NOMO-1 (cell line): ENCODE results near the gene MAPK8IP1.

Experiments used
- DNase-seq, 2 experiments: peaks; one replicate each; lab custom pipeline; 2025; ENCODE audit not compliant: unreplicated experiment in 2 of 2; lab: John Stamatoyannopoulos, UW

The MAPK8IP1 gene

GRCh38 chr11:45859661-45860140, 25.8 kb upstream of the MAPK8IP1 start:
- no peak for DNase-seq

DNA sequence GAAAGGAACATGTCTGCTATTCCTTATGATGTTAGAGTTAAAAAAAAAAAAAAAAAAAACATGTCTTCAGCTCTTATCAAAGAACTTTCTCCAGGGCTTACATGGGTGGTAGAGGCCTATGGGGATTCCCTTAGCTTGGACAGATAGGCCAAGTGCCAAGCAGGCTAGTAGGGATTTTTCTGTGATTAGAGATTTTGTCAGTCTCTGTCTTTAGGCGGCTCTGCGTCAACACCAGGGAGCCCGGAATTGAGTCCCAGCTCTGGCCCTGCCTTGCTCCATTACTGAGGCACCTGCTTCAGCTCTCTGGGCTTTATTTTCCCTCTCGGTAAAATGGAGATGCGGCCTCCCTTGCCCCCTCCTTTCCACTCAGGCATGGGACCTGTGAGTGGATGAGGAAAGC, 25.1 kb upstream of the MAPK8IP1 start:
- no peak for DNase-seq

- no peak for DNase-seq
Measured at GRCh38 chr11:45860764-45861510, 24.5 kb upstream of the MAPK8IP1 start.

- DNase-seq = no peak
Measured at GRCh38 chr11:45864041-45864440, 21.4 kb upstream of the MAPK8IP1 start.

GRCh38 chr11:45869551-45869950, 15.9 kb upstream of the MAPK8IP1 start:
- no peak for DNase-seq

- no peak for DNase-seq
Measured at GRCh38 chr11:45870706-45871105, 14.7 kb upstream of the MAPK8IP1 start.

- no peak for DNase-seq
Measured at GRCh38 chr11:45871638-45872037, 13.8 kb upstream of the MAPK8IP1 start.

GRCh38 chr11:45872651-45873356, 12.6 kb upstream of the MAPK8IP1 start:
- DNase-seq = peak in 1 of 2 experiments; percentile 26

DNA sequence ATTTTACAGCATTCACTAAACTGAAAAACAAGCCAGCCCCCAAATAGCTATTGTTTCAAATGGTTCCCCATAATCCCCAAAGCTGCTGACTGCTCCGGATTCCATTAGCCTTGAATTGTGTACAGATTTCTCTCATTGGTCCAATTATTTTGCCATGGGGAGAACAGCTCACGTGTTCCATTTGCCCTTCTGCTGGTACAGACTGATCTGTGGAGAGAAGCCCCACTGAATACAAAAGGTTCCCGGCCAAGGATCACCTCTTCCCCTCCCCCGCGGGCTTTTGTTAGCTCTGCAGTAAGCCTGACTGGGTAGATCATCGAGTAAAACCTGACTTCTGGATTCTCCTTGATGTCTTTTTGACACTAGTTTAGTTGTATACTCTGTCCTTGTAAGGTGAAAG, 9.1 kb upstream of the MAPK8IP1 start:
- no peak for DNase-seq

DNA sequence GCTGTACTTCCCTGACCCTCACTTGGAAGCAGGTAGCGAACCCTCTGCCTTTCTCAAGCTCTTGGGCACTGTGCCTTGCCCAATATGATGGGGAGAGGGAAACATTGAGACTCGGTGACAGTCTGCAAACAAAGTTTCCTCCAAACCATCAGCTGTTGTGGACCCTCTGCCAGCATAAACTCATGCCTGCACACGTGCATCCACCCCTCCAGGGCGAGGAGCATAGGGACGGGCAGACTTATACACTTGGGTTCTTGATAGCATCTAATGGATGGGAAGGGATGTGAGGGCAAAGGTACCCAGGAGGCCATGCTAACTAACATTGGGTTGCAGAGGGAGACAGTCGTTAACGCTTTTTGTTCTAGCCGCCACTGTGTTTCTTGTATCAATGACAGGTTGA, 8.2 kb upstream of the MAPK8IP1 start:
- no peak for DNase-seq

- no peak for DNase-seq
Measured at GRCh38 chr11:45877845-45878244, 7.6 kb upstream of the MAPK8IP1 start.

DNA sequence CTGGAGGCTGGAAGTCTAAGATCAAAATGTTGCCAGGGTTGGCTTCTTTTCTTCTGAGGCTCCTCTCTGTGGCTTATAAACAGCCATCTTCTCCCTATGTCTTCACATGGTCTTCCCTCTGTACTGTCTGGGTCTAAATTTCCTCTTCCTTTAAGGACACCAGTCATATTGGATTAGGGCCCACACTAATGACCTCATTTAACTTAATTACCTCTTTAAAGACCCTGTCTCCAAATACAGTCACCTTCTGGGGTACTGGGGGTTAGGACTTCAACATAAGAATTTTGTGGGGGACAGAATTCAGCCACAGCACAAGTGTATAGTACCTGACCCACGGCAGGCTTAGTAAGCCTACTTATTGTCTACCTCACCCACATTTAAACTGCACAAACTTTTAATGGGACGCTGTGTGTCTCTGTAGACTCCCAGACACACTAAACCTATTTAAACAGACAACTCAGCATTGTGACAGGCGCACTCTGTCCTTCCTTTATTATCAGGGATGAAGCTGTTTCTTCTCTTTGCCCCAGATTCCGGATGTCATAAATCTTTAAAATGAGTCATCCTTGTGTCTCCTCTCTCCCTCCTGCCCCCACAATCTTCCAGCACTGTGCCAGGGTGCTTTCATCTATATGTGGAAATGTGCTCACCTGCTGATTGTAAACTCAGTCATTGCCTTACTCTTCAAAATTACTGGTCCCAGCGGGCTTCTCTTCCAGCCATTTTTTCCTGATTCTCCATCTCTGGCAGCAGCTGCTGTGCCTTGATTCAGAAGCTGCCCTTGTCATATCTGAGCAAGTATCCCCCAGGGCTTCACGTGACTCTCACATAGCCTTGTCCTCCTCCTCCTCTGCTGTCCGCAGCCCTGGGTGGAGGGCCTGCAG, 5.4 kb upstream of the MAPK8IP1 start:
- peak; percentile 61 to 73 for DNase-seq

GRCh38 chr11:45880772-45881570, 4.5 kb upstream of the MAPK8IP1 start:
- DNase-seq = no peak

DNA sequence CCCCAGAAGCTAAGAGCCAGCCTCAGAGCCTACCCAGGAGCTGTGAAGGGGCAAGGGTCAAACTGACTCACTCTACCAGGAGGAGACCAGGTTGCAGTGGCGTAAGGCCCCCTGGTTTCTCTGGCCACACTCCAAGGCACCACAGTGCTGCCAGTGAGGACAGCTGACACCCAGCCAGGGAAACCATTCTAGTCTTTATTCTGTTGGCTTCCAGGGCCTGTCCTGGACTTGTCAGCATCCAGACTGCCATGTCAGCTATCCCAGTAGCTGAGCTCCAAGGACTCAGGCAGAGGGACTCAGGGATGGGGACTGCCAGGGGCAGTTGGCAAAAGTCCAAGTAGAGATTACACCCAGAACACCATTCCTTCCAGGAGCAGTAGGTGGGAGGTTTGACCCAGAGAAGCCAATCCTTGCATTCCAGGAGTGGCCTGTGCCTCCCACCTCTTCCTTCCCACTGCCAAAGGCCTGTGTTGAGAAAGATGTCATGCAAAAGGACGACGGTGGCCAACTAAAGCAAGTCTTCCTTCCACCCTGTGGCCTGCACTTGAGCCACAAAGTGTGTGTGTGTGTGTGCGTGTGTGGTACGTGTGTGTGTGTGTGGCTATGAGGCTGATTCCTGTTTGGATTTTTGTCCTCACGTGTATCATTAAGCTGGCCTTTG, 3.6 kb upstream of the MAPK8IP1 start:
- DNase-seq = no peak

DNA sequence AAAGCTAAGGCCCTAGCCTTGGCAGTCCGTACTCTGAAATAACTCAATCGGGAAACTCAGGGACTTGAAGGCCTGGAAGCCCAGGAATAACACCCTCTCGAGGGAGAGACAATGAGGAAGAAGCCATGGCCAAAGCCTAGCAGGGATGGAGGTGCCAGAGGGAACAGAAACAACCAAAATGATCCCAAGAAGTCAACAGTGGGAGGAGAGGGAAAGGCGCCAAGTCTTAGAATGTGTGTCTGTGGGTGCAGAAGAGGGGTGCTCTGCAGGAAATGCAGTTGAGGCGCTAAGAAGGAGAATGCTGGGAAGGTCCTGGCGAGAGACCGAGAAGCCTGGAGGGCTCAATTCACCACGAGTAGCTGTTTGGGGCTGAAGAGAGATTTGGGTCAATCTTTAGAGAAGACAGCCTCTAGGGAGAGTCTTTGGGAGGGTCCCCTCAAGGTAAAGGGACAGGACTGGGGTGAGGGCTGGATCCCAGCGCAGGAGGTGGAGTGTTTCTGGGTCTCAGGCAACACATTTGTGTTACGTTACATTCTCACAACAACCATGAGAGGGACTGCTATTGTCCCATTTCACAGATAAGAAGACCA, 760 bp upstream of the MAPK8IP1 start:
- no peak for DNase-seq

DNA sequence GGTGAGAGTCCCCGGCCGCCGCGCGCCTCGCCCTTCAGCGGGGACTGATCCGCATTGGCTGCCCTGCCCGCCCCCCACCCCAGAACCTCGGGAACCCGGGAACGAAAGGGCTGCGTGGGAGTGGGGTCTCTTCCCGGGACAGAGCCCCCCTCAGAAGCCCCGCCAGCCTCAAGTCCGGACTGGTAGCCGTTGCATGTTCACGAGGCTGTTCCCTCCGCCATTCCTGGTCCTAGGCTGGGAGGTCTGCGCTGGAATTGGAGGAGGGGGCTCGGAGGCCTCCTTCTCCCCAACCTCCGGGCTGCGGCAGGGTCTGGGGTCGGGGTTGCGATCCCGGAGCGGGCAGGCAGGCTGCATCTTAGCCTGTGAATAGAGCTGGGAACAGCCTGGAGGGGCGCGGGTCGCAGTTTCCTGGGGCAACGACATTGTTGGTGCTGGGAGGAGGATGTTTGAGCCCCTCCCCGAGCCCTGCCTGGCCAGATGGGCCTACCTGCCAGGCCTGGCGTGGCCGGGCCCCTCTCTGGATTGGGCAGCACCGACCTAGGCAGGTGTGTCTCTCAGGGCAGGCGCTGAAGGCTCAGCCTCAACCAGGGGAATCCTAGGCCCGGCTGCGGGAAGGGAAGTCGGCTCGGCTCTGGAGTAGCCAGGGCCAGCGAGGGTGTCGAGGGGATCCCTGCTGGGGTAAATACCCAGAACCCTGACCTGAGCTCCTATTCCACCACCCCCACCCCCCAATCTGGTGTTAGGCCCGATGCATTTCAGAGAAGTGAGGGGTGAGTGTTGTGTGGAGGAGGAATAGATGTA, 670 bp downstream of the MAPK8IP1 start:
- DNase-seq = no peak

DNA sequence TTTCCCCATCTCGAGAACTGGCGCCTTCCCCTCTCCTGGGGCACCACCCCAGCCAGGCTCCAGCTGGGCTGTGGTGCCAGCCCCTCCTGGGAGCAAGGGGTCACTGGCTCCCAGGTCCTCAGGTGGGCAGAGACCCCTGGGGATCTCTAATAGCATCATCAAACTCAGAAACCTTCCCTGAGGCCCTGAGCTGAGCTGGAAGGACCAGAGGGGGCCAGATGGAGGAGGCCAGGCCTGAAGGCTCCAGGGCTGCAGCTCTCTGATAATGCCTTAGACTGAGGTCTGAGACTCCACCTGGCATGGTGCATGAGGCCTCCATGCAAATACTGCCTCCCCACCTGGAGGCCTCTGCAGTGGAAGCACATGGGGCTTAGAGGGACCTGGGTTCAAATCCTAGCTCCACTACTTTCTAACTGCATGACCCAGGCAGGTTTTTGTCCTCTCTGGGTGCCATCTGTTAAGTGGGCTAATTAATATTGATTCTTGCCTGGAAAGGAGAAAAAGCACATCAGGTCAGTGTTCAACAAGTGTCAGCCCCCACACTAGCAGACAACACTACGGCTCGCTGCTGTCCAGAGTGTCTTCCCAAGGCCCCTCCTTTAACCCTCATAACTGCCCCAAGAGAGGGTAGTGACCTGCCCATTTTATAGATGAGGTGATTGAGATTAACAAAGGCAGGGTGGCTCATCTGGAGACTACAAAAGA, 1.5 kb downstream of the MAPK8IP1 start:
- DNase-seq = no peak

DNA sequence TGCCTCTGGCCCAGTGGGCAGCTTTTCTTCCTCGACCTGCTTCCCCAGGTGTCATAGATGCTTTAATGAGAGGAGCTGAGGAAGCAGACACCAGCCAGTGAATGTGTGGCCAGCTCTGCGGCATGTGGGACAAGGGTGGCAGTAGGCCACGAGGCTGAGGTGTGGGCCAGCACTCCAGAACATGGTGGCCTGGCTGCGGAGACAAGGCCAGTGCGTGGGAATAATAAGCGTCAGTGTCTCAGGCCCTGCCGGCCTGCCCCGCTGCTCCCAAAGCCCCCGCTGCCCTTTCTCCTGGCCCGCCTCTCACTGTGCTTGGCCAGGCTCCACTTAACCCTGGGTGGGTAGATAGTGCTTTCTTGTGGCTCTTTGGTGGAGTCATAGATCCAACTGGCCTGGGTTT, 2.1 kb downstream of the MAPK8IP1 start:
- DNase-seq = no peak
